ENCODE data around the gene DCP1A. TPM values are rescaled to one million over a fixed set of nuclear protein-coding genes. Genes with fewer than 3 reads are reported as not detected.
"Not testable (repeated sequence)": the region's sequence is repeated elsewhere in the genome, so short reads cannot be mapped to it uniquely, and the experiment has no call there.

Gene DCP1A
- total RNA-seq, 1 donor from 2014 or later, result 17.6 TPM

DNA sequence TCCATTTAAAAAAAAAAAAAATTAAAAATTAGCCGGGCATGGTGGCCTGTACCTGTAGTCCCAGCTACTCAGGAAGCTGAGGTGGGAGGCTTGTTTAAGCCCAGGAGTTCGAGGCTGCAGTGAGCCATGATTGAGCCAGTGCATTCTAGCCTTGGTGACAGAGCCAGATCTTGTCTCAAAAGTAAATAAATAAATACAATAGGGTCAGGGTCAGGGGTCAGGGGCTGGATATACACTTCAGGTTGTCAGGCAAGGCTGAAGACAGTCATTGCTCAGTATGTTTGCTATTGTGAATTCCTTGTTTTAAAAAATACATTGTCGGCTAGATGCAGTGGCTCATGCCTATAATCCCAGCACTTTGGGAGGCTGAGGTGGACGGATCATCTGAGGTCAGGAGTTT is 83.4 kb downstream of the DCP1A start:
- no peak for DNase-seq

DNA sequence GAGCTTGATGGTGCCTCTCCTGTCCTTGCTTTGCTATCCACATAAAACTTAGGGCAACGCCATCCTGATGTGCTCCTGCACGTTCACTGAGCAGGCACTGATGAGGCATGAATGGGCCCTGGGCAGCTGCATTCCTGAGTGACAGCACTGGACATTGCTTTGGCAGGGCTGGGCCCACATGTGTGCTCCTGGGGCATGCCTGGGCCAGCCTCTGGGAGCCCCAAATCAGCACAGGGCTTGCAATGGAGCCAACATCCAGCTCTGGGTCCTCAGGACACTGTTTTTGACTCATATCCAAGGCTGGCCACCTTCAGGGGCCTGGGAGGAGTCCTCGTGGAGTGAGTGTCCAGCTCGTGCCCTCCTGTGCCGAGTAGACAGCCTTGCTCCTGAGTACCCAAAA is 85.6 kb downstream of the DCP1A start:
- DNase-seq, result no peak

DNA sequence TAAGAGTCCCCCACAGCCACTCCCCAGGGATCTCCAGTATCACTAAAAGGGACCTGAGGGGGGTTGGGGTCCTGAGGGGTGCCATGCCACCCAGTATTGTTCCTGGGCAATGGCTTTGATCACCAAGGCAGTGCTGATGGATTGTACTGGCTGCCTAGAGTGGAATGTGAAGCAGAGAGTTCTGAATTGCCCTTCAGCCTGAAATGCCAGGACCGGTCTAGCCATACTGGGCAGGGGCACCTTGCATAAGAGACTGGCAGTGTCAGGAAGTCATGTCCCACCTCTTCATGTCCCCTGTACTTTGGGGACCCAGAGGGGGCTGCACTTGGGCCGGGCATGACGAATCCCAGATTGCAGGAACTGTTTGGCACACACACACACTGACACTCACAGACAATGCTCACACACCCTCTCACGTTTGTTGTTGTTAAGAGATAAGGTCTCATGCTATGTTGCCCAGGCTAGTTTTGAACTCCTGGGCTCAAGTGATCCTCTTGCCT is 87.0 kb downstream of the DCP1A start:
- DNase-seq, result no peak

DNA sequence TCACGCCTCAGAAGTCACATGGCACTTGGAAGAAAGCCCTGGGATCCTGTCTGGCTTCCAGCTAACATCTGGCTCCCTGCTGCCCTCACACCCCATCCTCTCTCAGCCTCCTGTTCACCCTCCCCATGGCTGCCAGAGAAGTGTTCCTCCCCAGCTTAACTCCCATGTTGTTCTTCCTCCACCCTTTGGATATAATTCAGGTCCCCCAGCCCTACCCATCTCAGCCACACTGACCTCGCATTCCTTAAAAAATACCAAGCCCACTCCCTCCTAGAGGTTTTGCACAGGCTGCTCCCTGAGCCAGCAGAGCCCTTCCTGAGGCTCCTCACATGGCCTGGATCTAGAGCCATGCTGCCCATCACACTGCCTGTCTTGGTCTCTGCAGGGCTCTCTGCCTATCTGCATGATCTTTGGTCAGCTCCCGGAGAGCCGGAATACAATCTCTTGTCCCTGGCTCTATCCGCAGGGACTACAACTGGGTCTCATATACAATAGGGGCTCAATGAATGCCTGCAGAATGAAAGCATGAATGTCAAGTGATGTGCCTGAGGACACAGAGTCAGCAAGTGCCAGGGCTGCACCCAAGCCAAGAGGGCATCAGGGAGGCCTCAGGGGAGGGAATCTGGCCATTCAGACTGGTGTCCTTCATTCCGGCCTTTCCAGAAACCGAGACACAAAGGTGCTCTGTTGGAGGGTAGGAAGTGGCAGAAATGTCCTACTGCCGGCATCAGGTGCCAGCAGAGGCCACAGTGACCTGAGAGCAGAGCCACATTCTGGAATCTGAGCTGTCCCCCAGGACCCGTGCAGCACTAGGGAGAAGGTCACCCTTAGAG is 87.7 kb downstream of the DCP1A start:
- peak; percentile 62 for DNase-seq

DNA sequence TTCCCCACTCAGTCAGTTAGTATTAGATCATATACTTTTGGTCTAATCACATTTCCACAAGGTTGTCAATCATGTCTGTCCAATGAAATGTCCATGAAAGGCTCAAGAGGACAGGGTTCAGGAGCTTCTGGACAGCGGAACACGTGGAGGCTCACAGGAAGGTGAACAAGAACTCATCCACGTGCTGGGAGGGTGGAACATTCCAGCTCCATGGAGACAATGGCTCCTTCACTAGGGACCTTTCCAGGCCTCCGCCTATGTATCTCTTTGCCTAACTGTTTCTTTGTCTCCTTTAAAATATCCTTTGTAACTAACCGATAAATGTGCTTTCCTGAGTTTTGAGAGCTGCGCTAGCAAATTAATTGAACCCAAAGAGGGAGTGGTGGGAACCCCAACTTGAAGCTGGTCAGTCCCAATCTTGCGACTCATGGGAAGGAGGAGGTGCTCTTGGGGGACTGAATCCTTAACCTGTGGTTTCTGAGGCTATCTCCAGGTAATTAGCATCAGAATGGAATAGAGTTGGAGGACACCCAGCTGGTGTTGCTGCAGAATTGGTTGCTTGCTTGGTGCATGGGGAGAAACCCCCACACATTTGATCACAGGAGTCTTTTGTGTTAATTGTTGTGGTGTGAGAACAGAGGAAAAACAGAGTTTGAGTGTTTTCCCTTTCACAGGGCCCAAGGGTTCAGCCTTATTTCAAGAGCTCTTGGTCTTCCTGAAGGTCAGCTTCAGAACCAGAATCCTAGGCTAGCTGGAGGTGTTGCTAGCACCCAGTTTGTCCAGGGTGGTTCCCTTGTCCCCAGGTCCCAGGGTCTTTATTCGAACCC is 88.5 kb downstream of the DCP1A start:
- no peak for DNase-seq

DNA sequence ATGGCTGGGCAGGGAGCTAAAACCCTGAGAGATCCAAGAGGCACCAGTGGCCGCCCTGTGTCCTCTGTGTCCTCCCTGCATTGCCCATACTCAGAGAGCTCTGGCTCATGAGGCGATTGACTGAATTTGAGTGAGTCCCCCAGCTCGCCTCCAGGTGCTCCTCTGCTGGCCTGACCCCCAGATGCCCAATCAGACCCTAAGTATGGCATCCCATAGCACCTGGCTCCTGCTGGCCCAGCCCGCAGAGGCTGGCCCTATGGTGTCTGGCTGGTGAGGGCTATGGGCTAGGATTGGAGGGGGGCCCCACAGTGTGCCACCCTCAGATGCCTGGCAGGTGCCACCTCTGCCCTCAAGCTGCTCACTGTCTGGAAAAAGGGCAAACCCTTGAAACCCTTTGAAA is 89.9 kb downstream of the DCP1A start:
- DNase-seq, result no peak

DNA sequence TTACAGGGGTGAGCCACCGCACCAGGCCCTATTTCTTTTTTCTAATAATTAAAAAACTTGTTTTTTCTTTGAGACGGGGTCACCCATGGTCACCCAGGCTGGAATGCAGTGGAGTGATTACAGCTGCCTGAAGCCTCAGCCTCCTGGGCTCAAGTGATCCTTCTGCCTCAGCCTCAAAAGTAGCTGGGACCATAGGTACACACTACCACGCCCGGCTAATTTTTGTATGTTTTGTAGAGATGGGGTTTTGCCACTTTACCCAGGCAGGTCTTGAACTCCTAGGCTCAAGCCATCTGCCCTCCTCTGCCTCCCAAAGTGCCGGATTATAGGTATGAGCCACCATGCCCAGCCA is 90.7 kb downstream of the DCP1A start:
- DNase-seq, result no peak

DNA sequence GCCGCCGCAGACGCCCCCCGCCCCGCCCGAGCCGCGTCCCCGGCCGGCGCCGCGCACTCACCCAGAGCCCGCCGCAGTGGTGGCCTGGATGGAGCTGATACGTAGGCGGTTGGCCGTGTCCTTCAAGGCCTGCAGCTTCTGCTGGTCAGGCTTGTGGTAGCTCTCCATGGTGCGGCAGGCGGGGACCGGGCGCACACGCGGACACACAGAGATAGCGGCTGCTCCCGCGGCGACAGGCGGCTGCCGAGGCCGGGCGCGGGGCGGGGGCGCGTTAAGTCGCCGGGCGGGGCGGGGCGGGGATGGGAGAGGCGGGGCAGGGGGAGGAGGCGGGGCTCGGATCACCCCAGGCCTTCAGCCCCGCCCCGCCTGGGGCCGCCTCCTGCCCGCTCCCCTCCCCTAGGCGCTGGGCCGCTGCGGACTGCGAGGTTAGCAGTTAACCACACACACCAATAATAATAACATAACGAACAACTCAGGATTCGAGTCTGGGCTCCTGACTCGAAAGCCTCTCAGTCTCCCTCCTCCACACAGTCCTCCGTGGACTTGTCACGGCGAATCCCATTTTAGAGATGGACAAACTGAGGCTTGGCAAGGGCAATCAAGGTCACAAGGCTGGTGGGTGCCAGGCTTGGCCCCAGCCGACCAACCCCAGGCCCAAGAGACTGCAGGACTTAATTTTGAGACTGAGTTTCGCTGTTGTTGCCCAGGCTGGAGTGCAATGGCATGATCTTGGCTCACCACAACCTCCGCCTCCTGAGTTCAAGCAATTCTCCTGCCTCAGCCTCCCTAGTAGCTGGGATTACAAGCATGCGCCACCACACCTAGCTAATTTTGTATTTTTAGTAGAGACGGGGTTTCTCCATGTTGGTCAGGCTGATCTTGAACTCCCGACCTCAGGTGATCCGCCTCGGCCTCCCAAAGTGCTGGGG is 91.3 kb downstream of the DCP1A start, which contains the start of gene TKT:
Gene TKT, minus strand, starts transcription at position 248 of the 929 bp plus-strand sequence. Its CDS starts 80 bp downstream, at position 168.
- peak; percentile 71 for DNase-seq

DNA sequence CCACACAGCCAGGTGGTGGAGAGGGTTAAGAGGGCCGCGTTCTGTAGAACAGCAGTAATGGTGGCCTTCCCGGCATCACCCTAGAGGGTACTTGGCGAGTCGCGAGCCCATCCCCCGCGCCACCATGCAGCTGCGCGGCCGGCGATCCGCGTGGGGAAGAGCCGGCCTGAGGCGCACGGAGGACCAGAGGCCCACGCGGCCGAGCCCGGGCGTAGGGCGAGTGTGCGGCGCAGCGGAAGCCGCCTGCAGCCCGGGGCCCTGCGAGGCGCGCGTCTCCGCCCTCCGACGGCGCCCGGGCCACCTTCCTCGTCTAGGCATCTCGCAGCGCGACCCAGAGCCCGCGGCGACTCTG is 91.9 kb downstream of the DCP1A start:
- DNase-seq, result no peak

DNA sequence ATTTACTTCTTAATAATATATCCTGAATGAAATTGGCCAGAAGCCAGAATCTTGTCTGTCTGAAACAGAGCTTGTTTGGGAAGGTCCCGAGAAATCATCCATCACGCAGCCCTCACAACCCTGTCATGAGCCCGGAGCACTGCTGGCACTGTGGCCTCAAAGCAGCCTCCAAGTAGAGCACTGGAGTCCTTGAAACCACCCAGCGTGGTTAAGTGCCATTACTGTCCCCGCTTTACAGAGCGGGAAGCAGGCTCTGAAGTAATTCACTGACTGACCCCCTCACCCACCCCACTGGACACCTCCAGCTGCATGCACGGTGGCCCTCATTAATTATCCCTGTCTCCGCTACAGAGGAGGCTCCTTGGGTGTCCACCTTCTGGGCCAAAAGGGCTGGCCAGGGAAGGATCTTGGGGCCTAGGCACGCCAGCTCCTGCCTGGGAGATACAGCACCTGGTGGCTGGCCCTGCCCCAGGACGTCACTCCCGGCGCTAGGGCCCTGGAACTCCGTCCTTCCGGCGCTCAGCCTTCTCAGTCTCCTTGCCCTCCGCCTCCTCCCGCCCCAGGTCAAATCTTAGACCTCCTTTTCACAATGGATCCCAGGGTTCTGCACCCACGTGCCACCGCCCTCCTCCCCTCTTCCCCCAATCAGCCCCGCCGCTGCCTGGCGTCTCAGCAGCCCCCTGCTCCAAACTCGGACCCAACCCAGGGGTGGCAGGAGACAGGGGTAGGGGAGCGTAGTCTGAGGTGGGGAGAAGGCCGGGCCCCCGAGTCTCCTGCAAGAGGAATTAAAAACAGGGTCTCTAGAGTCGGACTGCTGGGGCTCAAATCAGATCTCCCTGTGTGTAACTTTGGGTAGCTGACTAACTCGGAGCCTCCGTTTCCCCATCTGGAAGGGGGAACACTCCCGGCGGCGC is 92.6 kb downstream of the DCP1A start:
- DNase-seq, result no peak

DNA sequence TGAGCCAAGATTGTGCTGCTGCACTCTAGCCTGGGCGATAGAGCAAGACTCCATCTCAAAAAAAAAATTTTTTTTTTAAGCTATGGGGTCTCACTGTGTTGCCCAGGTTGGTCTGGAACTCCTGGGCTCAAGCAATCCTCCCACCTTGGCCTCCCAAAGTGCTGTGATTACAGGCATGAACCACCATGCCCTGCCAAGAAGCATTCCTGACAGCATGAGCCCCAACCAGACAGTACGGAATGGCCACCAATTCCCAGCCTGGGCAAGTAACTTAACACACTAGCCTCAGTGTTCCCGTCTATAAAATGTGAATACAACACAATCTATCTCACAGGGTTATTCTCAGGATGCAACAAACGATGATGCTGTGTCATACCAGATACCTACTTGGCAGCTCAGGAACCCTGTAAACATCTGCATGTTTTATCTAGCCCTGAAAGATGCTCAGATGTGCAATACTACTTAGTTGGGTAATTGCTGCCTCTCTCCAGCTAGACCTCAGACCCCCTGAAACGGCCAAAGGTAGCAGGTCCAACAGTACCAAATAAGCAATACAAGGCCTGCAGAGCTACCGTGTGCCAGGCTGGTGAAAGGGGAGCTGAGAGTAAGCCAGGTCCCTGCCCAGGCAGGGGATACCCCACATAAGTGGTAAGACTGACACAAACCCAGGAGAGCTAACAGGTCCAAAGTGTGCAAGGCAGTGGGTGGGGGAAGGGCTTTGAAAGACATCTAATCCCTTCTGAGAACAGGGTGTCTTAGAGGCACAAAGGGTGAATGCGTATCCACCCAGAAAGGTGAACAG is 93.4 kb downstream of the DCP1A start:
- DNase-seq, result no peak

DNA sequence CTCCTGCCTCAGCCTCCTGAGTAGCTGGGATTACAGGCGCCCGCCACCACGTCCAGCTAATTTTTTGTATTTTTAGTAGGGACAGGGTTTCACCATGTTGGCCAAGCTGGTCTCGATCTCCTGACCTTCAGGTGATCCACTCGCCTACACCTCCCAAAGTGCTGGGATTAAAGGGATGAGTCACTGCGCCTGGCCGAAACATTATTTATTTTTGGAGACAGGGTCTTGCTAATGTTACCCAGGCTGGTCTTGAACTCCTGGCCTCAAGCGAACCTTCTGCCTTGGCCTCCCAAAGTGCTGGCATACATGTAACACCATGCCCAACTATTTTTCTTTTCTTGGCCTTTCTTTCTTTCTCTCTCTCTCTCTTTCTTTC is 94.4 kb downstream of the DCP1A start:
- DNase-seq, result not testable (repeated sequence)

DNA sequence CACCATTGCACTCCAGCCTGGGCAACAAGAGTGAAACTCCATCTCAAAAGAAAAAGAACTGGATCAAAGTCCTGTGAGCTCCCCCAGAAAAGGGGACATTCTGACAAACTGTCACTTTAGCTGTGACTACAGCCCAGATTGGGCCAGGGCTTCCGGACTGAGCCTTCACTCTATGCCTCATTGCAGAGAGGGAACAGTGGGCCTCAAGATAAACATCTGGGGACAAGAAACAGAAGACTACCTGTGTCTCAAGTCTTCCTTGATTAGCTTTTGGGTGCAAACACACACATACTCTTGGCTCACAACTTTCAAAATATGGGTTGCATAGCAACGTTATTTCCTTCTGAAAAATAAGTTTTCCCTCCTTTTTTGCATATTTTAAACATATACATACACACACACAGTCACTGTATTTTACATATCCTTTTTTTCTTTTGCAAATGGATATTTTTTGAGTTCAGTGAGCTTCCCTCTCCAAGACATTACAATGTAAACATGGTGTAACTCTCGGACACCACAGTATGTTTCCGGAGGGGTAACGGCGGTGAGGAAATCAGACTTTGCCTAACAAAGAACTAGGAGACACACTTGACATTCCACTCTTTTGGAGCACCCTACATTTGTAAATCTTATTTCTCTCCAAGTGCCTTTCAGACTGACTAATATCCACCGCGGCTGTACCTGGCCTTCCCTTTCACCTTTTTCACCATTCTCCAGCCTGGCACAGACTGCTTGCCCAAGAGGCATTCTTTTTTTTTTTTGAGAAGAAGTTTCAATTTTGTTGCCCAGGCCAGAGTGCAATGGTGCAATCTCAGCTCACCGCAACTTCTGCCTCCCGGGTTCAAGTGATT is 95.0 kb downstream of the DCP1A start:
- DNase-seq, result no peak

DNA sequence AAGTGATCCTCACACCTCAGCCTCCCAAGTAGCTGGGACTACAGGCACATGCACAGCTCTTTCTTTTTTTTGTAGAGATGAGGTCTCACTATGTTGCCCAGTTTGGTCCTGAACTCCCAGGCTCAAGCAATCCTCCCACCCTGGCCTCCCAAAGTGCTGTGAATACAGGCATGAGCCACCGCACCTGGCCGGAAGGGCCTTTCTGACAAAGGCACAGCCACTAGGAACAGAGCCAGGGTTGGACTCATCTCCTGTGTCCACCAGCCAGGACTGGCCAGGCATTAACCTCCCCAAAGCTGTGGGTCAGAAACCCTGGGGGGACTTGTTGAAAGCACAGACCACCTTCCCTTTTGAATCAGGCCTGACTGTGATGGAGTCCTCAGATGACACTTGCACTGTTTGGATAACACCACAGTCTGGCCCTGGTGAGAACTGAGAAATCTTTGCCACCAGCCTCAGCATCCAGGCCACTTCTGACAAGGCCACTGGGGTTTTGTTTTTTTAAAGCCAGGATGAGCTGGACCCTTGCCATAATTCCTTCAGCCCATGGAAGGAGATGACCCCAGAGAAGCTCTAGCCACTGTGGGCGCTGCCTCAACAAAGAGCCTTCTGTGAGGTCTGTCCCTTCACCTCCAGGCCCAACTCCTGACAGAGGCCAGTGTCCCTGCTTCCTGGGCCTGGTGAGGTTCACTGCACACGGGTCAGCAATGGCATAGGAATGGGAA is 96.3 kb downstream of the DCP1A start:
- no peak for DNase-seq

DNA sequence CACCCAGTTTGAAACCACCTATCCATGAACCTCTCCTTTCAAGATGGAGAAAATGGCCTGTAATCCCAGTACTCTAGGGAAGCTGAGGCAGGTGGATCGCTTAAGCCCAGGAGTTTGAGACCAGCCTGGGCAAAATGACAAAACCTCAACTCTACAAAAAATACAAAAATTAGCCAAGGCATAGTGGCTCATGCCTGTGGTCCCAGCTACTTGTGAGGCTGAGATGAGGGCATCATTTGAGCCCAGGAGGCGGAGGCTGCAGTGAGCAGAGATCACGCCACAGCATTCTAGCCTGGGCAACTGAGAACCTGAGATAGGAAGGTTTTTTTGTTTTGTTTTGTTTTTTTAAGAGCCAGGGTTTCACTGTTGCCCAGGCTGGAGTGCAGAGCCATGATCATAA is 96.9 kb downstream of the DCP1A start:
- DNase-seq, result no peak

DNA sequence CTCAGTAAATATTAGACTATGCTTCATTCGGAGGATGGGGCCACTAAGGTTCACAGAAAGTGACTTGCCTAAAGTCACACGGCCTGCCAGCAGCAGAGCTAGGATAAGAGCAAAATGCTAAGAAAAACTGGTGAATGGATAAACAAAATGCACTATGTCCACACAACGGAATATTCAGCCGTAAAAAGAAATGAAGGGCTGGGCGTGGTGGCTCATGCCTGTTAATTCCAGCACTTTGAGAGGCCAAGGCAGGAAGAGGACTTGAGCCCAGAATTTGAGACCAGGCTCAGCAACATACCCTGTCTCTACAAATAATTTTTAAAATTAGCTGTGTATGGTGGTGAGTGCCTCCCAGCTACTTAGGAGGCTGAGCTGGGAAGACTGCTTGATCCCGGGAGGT is 99.2 kb downstream of the DCP1A start:
- no peak for DNase-seq

DNA sequence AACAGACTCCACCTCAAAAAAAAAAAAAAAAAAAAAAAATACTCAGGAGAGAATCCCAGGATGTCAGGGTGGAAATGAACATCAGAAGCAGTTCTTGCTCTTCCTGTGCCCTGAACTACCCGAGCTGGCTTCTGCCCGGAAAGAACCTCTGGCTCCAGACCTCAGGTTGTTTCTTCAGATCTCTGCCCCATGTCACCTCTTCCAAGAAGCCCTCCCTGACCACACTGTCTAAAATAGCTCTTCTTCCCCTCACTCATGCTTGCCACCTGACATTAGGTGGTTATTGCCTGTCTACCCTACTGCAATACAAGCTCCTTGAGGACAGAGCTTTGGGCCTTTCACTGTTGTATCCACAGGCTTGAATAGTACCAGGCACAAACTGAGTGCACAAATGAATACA is 99.7 kb downstream of the DCP1A start:
- no peak for DNase-seq

DNA sequence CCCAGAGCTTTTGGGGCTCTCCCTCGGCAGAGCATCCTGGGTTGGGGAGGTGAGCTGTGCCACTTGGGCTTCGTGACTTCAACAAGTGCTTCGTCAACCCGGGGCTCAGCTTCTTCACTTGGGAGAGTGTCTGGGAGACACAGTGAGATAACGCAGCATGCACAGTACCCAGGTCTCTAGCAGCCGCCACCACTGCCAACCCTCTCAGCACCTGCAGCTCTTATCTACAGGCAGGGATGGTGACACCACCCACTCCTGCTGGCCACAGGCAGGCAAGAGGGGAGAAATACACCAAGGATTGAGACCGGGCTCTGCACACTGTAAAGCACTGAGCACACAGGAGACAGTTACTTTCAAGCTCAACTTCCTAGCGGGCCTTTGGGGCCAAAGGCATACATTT is 103.1 kb downstream of the DCP1A start:
- DNase-seq, result no peak

DNA sequence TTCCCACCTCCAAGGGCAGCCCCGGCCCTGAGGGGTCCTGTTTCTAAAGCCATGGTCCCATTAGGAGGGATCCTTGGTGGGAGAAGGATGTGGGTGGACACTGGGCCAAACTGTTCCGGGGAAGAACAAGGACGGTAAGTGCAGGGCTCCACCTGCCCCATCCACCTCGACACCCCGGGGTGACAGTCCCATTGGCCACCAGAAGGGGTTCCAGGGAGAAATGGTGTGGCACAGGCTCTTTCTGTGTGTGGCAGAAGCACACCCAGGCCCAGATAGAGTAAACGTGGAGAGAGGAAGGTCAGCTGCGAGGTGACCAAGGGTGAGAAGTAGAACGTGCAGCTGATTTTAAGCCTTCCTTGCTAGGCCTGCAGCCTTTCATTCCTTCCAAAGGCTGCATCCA is 103.6 kb downstream of the DCP1A start:
- DNase-seq, result no peak
